Measurements from ENCODE around the gene TP53BP2.

DNA sequence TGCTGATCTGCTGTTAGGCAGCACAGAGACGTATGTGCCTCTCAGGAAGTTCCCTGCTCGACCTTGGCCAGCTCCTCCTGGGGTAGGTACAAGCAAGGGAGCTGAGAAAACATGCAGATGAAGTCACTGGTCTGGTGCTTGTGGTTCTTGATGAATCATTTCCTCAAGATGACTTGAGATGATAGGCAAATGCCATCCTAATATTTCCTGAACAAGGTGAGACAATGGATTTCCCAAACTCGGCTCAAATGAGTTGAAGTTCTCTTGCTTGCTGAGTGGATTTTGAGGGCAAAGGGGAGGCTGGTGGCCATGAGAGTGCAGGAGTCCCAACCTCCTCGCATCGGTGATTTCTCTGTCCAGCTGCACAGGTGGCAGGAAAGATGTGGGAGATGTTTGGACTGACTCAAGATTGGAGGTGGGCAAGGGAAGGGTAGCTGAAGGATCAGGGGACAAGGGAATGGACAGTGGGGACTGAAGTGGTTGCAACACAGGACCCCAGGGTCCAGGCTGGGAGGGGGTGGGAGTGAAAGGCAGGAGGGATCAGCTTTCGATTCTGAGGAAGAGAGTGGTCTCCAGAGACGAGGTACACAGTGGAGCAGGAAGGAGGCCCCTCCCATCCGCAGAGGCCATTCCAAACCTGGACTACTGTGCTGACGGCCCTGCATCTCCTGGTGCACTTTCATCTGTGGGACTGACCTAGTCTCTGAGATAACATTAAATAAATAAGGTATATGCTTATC lies 69.5 kb downstream of the TP53BP2 start:
- TF ChIP-seq, protein P1, sequence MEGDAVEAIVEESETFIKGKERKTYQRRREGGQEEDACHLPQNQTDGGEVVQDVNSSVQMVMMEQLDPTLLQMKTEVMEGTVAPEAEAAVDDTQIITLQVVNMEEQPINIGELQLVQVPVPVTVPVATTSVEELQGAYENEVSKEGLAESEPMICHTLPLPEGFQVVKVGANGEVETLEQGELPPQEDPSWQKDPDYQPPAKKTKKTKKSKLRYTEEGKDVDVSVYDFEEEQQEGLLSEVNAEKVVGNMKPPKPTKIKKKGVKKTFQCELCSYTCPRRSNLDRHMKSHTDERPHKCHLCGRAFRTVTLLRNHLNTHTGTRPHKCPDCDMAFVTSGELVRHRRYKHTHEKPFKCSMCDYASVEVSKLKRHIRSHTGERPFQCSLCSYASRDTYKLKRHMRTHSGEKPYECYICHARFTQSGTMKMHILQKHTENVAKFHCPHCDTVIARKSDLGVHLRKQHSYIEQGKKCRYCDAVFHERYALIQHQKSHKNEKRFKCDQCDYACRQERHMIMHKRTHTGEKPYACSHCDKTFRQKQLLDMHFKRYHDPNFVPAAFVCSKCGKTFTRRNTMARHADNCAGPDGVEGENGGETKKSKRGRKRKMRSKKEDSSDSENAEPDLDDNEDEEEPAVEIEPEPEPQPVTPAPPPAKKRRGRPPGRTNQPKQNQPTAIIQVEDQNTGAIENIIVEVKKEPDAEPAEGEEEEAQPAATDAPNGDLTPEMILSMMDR (IDR thresholded peaks at IDR 0.05; ENCODE audit: insufficient read depth, low read length), result no peak
- no peak for TF ChIP-seq GABPA (IDR thresholded peaks at IDR 0.05; ENCODE audit: low read depth)
